Parathyroid adenoma (tissue), 2 donors: Measurements from ENCODE around the gene ME3.

Experiments used
- H2AFZ ChIP-seq: fragments of 300-600 bp; sonication (generic); one replicate; pipeline ENCODE4 v1.7.0; 2017; ENCODE audit warnings: antibody characterized with exemption, mild to moderate bottlenecking
- H3K27ac ChIP-seq: fragments of 300-600 bp; sonication (generic); one replicate; pipeline ENCODE4 v1.7.0; 2017
- H3K27me3 ChIP-seq: fragments of 300-600 bp; sonication (generic); one replicate; pipeline ENCODE4 v1.7.0; 2017; ENCODE audit warnings: low read length; ENCODE audit not compliant: control insufficient read depth, insufficient read depth
- H3K36me3 ChIP-seq: fragments of 300-600 bp; sonication (generic); one replicate; pipeline ENCODE4 v1.7.0; 2017; ENCODE audit warnings: low read length; ENCODE audit not compliant: control insufficient read depth, insufficient read depth
- H3K4me1 ChIP-seq: fragments of 300-600 bp; sonication (generic); one replicate; pipeline ENCODE4 v1.7.0; 2017; ENCODE audit warnings: control low read depth
- H3K4me2 ChIP-seq: fragments of 300-600 bp; sonication (generic); one replicate; pipeline ENCODE4 v1.7.0; 2017; ENCODE audit warnings: low read length
- H3K4me3 ChIP-seq: fragments of 300-600 bp; sonication (generic); one replicate; pipeline ENCODE4 v1.7.0; 2017; ENCODE audit warnings: low read depth, low read length
- H3K79me2 ChIP-seq: fragments of 300-600 bp; sonication (generic); one replicate; pipeline ENCODE4 v1.7.0; 2017; ENCODE audit warnings: control low read depth
- H3K9ac ChIP-seq: fragments of 300-600 bp; sonication (generic); one replicate; pipeline ENCODE4 v1.7.0; 2017; ENCODE audit warnings: mild to moderate bottlenecking
- H3K9me3 ChIP-seq: fragments of 300-600 bp; sonication (generic); one replicate; pipeline ENCODE4 v1.7.0; 2017; ENCODE audit warnings: low read length; ENCODE audit not compliant: control insufficient read depth
- CTCF ChIP-seq: fragments of 300-600 bp; sonication (generic); IDR thresholded peaks from one replicate; pipeline ENCODE4 v1.7.0; 2017; ENCODE audit warnings: antibody characterized with exemption, mild to moderate bottlenecking
- donor health status: primary hyperparathyroidism.

The ME3 gene

GRCh38 chr11:86625544-86625943, 46.9 kb downstream of the ME3 start:
- no peaks in the 10 kb centered on the region for H3K9me3 ChIP-seq
- no peaks in the 10 kb centered on the region for H3K27me3 ChIP-seq
- H3K4me1 ChIP-seq: peaks cover 2% of the 10 kb centered on the region
- no peak overlapping the region for H3K27ac ChIP-seq
- no peaks in the 10 kb centered on the region for H3K79me2 ChIP-seq
- H3K36me3 ChIP-seq: no peaks in the 10 kb centered on the region
- no peak overlapping the region for H2AFZ ChIP-seq
- no peak overlapping the region for H3K9ac ChIP-seq
- no peak overlapping the region for H3K4me2 ChIP-seq
- H3K4me3 ChIP-seq: no peak overlapping the region
- TF ChIP-seq CTCF: no peak

GRCh38 chr11:86624366-86624765, 48.0 kb downstream of the ME3 start:
- no peak overlapping the region for H3K4me2 ChIP-seq
- H3K4me1 ChIP-seq: peaks cover 2% of the 10 kb centered on the region
- no peak overlapping the region for H3K27ac ChIP-seq
- no peak for TF ChIP-seq CTCF
- no peaks in the 10 kb centered on the region for H3K9me3 ChIP-seq
- no peak overlapping the region for H2AFZ ChIP-seq
- no peak overlapping the region for H3K9ac ChIP-seq
- no peaks in the 10 kb centered on the region for H3K36me3 ChIP-seq
- no peaks in the 10 kb centered on the region for H3K79me2 ChIP-seq
- no peaks in the 10 kb centered on the region for H3K27me3 ChIP-seq
- H3K4me3 ChIP-seq: no peak overlapping the region

- peaks cover 2% of the 10 kb centered on the region for H3K4me1 ChIP-seq
- H3K27me3 ChIP-seq: no peaks in the 10 kb centered on the region
- H3K9me3 ChIP-seq: no peaks in the 10 kb centered on the region
- H3K4me2 ChIP-seq: no peak overlapping the region
- H3K79me2 ChIP-seq: no peaks in the 10 kb centered on the region
- no peak overlapping the region for H3K9ac ChIP-seq
- no peaks in the 10 kb centered on the region for H3K36me3 ChIP-seq
- H3K4me3 ChIP-seq: no peak overlapping the region
- H2AFZ ChIP-seq: no peak overlapping the region
- H3K27ac ChIP-seq: no peak overlapping the region
- TF ChIP-seq CTCF: no peak
Measured at GRCh38 chr11:86623736-86624135, 48.7 kb downstream of the ME3 start.

GRCh38 chr11:86623041-86623621, 49.3 kb downstream of the ME3 start:
- Histone ChIP-seq H3K9ac (no peak overlapping the region), H3K9me3 (no peaks in the 10 kb centered on the region), H3K36me3 (no peaks in the 10 kb centered on the region), H3K27me3 (no peaks in the 10 kb centered on the region), H3K4me3 (no peak overlapping the region), H3K4me2 (no peak overlapping the region), H3K79me2 (no peaks in the 10 kb centered on the region), H3K4me1 (peaks cover 2% of the 10 kb centered on the region), H2AFZ (no peak overlapping the region), H3K27ac (no peak overlapping the region)
- no peak for TF ChIP-seq CTCF

GRCh38 chr11:86621854-86622253, 50.6 kb downstream of the ME3 start:
- Histone ChIP-seq H3K9me3 (no peaks in the 10 kb centered on the region), H3K9ac (no peak overlapping the region), H3K36me3 (no peaks in the 10 kb centered on the region), H3K4me3 (no peak overlapping the region), H3K27me3 (no peaks in the 10 kb centered on the region), H3K79me2 (no peaks in the 10 kb centered on the region), H3K27ac (no peak overlapping the region), H3K4me2 (no peak overlapping the region), H3K4me1 (no peaks in the 10 kb centered on the region), H2AFZ (no peak overlapping the region)
- no peak for TF ChIP-seq CTCF
